Measurements from ENCODE around the gene MARCHF6.

The MARCHF6 gene

DNA sequence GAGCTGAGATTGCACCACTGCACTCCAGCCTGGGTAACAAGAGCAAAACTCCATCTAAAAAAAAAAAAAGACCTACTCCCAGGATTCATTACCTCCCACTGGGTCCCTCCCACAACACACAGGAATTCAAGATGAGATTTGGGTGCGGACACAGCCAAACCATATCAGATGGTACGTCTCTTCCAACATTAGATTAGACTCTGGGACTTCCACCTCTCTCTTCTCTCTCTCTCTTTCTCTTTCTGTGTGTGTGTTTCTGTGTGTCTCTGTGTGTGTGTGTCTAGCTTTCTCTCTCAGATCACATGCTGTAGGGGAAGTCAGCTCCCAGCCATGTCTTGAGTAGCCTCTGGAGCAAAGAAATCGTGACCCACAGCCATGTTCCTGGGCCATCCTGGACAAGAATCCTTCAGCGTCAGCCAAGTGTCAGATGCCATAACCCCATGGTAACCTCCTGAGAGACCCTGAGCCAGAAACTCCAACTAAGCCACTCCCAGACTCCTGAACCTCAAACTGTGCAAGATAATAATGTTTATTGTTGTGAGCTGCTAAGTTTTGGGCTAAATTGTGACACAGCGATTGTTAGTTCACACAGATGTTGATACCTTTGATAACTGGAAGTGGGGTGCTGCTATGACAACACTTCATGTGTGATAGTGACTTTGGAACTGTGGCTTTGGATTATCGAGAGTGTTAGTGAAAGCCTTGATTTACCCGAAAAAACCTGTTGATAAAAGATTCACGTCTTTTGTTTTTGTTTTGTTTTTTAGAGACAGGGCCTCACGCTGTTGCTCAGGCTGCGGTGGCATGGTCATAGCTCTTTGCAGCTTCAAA is 41.7 kb upstream of the MARCHF6 start:
- H3K27me3 ChIP-seq (ENCODE audit: insufficient read depth, low read length), result peaks cover 9% of the 10 kb centered on the region
- H3K27ac ChIP-seq (ENCODE audit: low read depth, low read length), result no peak overlapping the region
- H3K4me1 ChIP-seq (ENCODE audit: insufficient read depth, low read length), result peaks cover 3% of the 10 kb centered on the region
- no peaks in the 10 kb centered on the region for H3K9me3 ChIP-seq (ENCODE audit: insufficient read depth, low read depth, low read length)
- H3K9ac ChIP-seq (ENCODE audit: low read depth, low read length), result no peak overlapping the region
- no peak overlapping the region for H3K4me3 ChIP-seq (ENCODE audit: low read length)
- no peaks in the 10 kb centered on the region for H3K36me3 ChIP-seq (ENCODE audit: insufficient read depth, low read length)
- WGBS, result 91% methylated on average over 10 of the region's 10 CpGs

DNA sequence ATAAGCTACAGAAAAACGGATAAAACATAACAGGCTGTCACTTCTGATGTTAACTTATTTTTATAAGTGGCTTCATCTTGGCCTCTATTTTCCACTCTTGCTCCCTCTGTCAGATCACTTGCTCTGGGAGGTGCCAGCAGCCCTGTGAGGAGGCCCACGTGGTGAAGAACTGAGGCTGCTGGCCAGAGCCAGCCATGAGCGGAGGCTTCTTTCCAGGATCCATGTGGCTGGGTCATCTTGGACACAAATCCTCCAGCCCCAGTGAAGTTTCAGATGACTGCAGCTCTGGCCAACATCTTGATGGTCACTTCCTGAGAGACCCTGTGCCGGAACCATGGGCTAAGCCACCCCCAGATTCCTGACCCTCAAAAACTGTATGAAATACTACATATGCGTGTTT is 38.3 kb upstream of the MARCHF6 start:
- 89% methylated on average over 4 of the region's 5 CpGs for whole genome bisulfite sequencing
- H3K27ac ChIP-seq (ENCODE audit: low read depth, low read length), result no peak overlapping the region
- H3K4me1 ChIP-seq (ENCODE audit: insufficient read depth, low read length), result no peaks in the 10 kb centered on the region
- H3K4me3 ChIP-seq (ENCODE audit: low read length), result no peak overlapping the region
- H3K36me3 ChIP-seq (ENCODE audit: insufficient read depth, low read length), result no peaks in the 10 kb centered on the region
- H3K9me3 ChIP-seq (ENCODE audit: insufficient read depth, low read depth, low read length), result no peaks in the 10 kb centered on the region
- no peak overlapping the region for H3K9ac ChIP-seq (ENCODE audit: low read depth, low read length)
- H3K27me3 ChIP-seq (ENCODE audit: insufficient read depth, low read length), result no peaks in the 10 kb centered on the region

DNA sequence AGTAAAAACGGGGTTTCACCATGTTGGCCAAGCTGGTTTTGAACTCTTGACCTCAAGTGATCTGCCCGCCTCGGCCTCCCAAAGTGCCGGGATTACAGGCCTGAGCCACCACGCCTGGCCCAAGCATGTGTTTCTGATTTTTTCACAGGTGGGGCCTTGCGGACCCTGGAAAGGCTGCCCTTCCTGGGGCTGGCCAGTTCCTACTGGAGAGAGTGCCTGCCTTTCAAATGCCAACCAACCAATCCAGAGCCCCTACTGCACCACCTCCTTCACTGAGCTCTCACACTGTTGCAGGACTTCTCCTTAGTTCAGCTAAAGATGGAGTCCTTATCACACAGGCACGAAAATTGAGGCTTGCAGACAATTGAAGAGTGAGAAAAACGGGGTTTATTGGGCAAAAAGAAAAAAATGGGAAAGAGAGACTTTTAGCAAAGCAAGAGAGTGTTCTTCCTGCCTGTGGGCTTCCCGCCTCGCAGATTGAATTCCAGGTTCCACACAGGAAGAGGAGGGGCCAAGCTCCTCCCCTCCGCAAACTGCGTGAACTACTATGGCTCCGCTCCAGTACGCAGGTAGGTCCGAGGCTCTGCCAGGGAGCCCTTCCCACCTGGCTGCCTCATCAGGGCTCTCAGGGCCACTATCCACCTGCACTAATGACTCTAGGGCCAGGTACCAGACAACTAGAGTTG is 37.5 kb upstream of the MARCHF6 start:
- 92% methylated on average over 15 of the region's 15 CpGs for WGBS
- no peaks in the 10 kb centered on the region for H3K9me3 ChIP-seq (ENCODE audit: insufficient read depth, low read depth, low read length)

GRCh38 chr5:10317825-10318682 is 35.4 kb upstream of the MARCHF6 start:
- Histone ChIP-seq H3K36me3 (ENCODE audit: insufficient read depth, low read length) (no peaks in the 10 kb centered on the region), H3K27me3 (ENCODE audit: insufficient read depth, low read length) (no peaks in the 10 kb centered on the region), H3K9me3 (ENCODE audit: insufficient read depth, low read depth, low read length) (no peaks in the 10 kb centered on the region), H3K4me1 (ENCODE audit: insufficient read depth, low read length) (no peaks in the 10 kb centered on the region), H3K27ac (ENCODE audit: low read depth, low read length) (no peak overlapping the region), H3K4me3 (ENCODE audit: low read length) (no peak overlapping the region), H3K9ac (ENCODE audit: low read depth, low read length) (no peak overlapping the region)
- WGBS, result 91% methylated on average over 5 of the region's 6 CpGs

More for the DNA sequence above, 37.5 kb upstream of the MARCHF6 start:
- Histone ChIP-seq H3K36me3 (ENCODE audit: insufficient read depth, low read length) (no peaks in the 10 kb centered on the region), H3K4me1 (ENCODE audit: insufficient read depth, low read length) (no peaks in the 10 kb centered on the region), H3K4me3 (ENCODE audit: low read length) (no peak overlapping the region), H3K9ac (ENCODE audit: low read depth, low read length) (no peak overlapping the region), H3K27ac (ENCODE audit: low read depth, low read length) (no peak overlapping the region), H3K27me3 (ENCODE audit: insufficient read depth, low read length) (no peaks in the 10 kb centered on the region)

DNA sequence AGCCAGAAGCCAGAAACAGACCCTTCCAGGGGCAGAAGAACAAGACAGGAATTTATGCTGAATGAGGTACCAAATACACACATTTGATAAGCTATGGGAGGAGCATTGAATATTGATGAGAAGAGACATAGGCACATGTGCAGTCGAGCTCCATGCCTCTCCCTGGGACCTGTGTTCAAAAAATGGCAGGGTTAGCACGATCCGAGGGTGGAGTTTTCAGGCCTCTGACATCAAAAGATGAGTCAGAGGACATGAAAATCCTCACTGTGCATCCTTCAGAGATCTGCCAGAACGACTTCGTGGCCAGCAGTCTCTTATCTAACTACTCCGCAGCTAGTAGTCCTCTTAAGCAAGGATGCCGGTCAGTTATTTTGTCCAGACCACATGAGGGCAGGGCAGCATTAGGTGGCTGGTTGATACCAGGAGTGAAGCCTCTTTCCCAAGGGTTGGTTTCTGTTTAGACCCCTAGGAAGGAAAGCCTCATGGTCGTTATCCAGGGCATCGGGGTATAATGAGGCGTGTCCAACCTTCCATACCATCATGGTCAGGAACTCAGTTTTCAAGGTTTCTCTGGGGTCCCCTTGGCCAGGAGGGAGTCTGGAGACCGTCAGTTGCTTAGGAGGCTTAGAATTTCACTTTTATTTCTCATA is 34.2 kb upstream of the MARCHF6 start:
- H3K27ac ChIP-seq (ENCODE audit: low read depth, low read length), result no peak overlapping the region
- 89% methylated on average over 11 of the region's 11 CpGs for WGBS
- no peak overlapping the region for H3K9ac ChIP-seq (ENCODE audit: low read depth, low read length)
- no peaks in the 10 kb centered on the region for H3K4me1 ChIP-seq (ENCODE audit: insufficient read depth, low read length)
- no peaks in the 10 kb centered on the region for H3K36me3 ChIP-seq (ENCODE audit: insufficient read depth, low read length)
- H3K9me3 ChIP-seq (ENCODE audit: insufficient read depth, low read depth, low read length), result no peaks in the 10 kb centered on the region
- no peaks in the 10 kb centered on the region for H3K27me3 ChIP-seq (ENCODE audit: insufficient read depth, low read length)
- no peak overlapping the region for H3K4me3 ChIP-seq (ENCODE audit: low read length)

DNA sequence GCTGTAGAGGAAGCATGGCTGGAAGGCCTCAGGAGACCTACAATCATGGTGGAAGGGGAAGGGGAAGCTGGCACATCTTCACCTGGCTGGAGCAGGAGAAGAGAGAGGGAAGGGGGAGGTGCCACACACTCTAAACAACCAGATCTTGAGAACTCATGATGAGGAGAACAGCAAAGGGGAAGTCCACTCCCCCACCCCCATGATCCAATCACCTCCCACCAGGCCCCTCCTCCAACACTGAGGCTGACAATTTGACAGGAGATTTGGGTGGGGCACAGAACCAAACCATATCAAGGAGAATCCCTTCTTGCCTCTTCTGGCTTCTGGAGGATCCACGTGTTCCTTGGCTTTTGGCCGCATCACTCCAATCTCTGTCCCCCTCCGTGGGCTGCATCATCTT is 32.7 kb upstream of the MARCHF6 start:
- Histone ChIP-seq H3K27ac (ENCODE audit: low read depth, low read length) (no peak overlapping the region), H3K4me3 (ENCODE audit: low read length) (no peak overlapping the region), H3K4me1 (ENCODE audit: insufficient read depth, low read length) (no peaks in the 10 kb centered on the region), H3K36me3 (ENCODE audit: insufficient read depth, low read length) (no peaks in the 10 kb centered on the region), H3K9ac (ENCODE audit: low read depth, low read length) (no peak overlapping the region), H3K27me3 (ENCODE audit: insufficient read depth, low read length) (no peaks in the 10 kb centered on the region), H3K9me3 (ENCODE audit: insufficient read depth, low read depth, low read length) (no peaks in the 10 kb centered on the region)
- 63% methylated on average over 3 of the region's 3 CpGs for WGBS

- Histone ChIP-seq H3K9ac (ENCODE audit: low read depth, low read length) (no peak overlapping the region), H3K27ac (ENCODE audit: low read depth, low read length) (no peak overlapping the region), H3K27me3 (ENCODE audit: insufficient read depth, low read length) (no peaks in the 10 kb centered on the region), H3K4me1 (ENCODE audit: insufficient read depth, low read length) (no peaks in the 10 kb centered on the region), H3K9me3 (ENCODE audit: insufficient read depth, low read depth, low read length) (no peaks in the 10 kb centered on the region), H3K4me3 (ENCODE audit: low read length) (no peak overlapping the region), H3K36me3 (ENCODE audit: insufficient read depth, low read length) (no peaks in the 10 kb centered on the region)
- whole genome bisulfite sequencing, result 77% methylated on average over 9 of the region's 9 CpGs
Observed at GRCh38 chr5:10321882-10322281, 31.6 kb upstream of the MARCHF6 start.

- H3K27ac ChIP-seq (ENCODE audit: low read depth, low read length), result no peak overlapping the region
Observed at GRCh38 chr5:10323588-10324488, 29.7 kb upstream of the MARCHF6 start.

GRCh38 chr5:10324518-10325370 is 28.8 kb upstream of the MARCHF6 start:
- H3K4me3 ChIP-seq (ENCODE audit: low read length), result no peak overlapping the region
- H3K9me3 ChIP-seq (ENCODE audit: insufficient read depth, low read depth, low read length), result no peaks in the 10 kb centered on the region
- H3K4me1 ChIP-seq (ENCODE audit: insufficient read depth, low read length), result no peaks in the 10 kb centered on the region
- no peak overlapping the region for H3K9ac ChIP-seq (ENCODE audit: low read depth, low read length)
- H3K27me3 ChIP-seq (ENCODE audit: insufficient read depth, low read length), result peaks cover 5% of the 10 kb centered on the region; the same call in 1 of the 2 replicates
- no peaks in the 10 kb centered on the region for H3K36me3 ChIP-seq (ENCODE audit: insufficient read depth, low read length)
- WGBS, result 89% methylated on average over 6 of the region's 6 CpGs
- H3K27ac ChIP-seq (ENCODE audit: low read depth, low read length), result no peak overlapping the region

More at GRCh38 chr5:10323588-10324488, 29.7 kb upstream of the MARCHF6 start:
- WGBS, result 80% methylated on average over 6 of the region's 6 CpGs
- Histone ChIP-seq H3K27me3 (ENCODE audit: insufficient read depth, low read length) (no peaks in the 10 kb centered on the region), H3K4me1 (ENCODE audit: insufficient read depth, low read length) (no peaks in the 10 kb centered on the region), H3K9ac (ENCODE audit: low read depth, low read length) (no peak overlapping the region), H3K9me3 (ENCODE audit: insufficient read depth, low read depth, low read length) (no peaks in the 10 kb centered on the region), H3K4me3 (ENCODE audit: low read length) (no peak overlapping the region), H3K36me3 (ENCODE audit: insufficient read depth, low read length) (no peaks in the 10 kb centered on the region)

Data from HUES64 (cell line).